BLaER1 treated with 17β-estradiol and CSF1 and Interleukin-3, amounts not matched to agents 10 nM and 100 nM (cell line): ENCODE measurements around the gene PTER.

Experiments used
- H3K27ac ChIP-seq, 11 experiments: shearing (Covaris generic); formaldehyde crosslinking; 2 replicates each; pipeline ENCODE4 v1.8.1; 2022
- H3K27me3 ChIP-seq, 11 experiments: shearing (Covaris generic); formaldehyde crosslinking; 2 replicates each; pipeline ENCODE4 v1.8.1; 2022
- H3K36me3 ChIP-seq, 11 experiments: shearing (Covaris generic); formaldehyde crosslinking; 2 replicates each; pipeline ENCODE4 v1.8.1; 2022
- H3K4me1 ChIP-seq, 10 experiments: shearing (Covaris generic); formaldehyde crosslinking; 2 replicates each; pipeline ENCODE4 v1.8.1; 2022
- H3K4me2 ChIP-seq, 11 experiments: shearing (Covaris generic); formaldehyde crosslinking; 2 replicates each; pipeline ENCODE4 v1.8.1; 2022
- H3K4me3 ChIP-seq, 10 experiments: shearing (Covaris generic); formaldehyde crosslinking; 2 replicates each; pipeline ENCODE4 v1.8.1; 2022
- H3K9ac ChIP-seq, 11 experiments: shearing (Covaris generic); formaldehyde crosslinking; 2 replicates each; pipeline ENCODE4 v1.8.1; 2022
- H3K9me3 ChIP-seq, 11 experiments: shearing (Covaris generic); formaldehyde crosslinking; replicated peaks in 1 of 11; 2 replicates each; pipeline ENCODE4 v1.8.1; 2022
- H4K20me1 ChIP-seq, 11 experiments: shearing (Covaris generic); formaldehyde crosslinking; 2 replicates each; pipeline ENCODE4 v1.8.1; 2022
- Cebpa-rat ChIP-seq, 11 experiments: shearing (Covaris generic); IDR thresholded peaks; 2 replicates each; pipeline ENCODE4 v1.8.1; 2022

Gene PTER

GRCh38 chr10:16436367-16436757 lies 448 bp upstream of the PTER start:
- Histone ChIP-seq H3K4me3 (peak overlapping the region; percentile 62 to 75 (median 67)), H3K9me3 (peaks cover 0 to 9% (median 0%) of the 10 kb centered on the region in 11 experiments; a peak in 5 of 22 replicates), H3K4me2 (peak overlapping the region; percentile 75 to 92 (median 87)), H3K27ac (peak overlapping the region in 8 of 11 experiments; percentile 8 to 93 (median 72); a peak in 13 of 22 replicates), H3K9ac (peak overlapping the region in 10 of 11 experiments; percentile 78 to 89 (median 86); a peak in 19 of 22 replicates), H3K4me1 (peaks cover 30 to 47% (median 39%) of the 10 kb centered on the region in 10 experiments), H3K36me3 (peaks cover 8 to 39% (median 25%) of the 10 kb centered on the region in 11 experiments; a peak in 20 of 22 replicates), H4K20me1 (peaks cover 0 to 12% (median 0%) of the 10 kb centered on the region in 11 experiments; a peak in 4 of 22 replicates), H3K27me3 (no peaks in the 10 kb centered on the region)
- TF ChIP-seq Cebpa-rat (IDR thresholded peaks at IDR 0.05), result no peak

- Histone ChIP-seq H3K9me3 (peaks cover 0 to 13% (median 3%) of the 10 kb centered on the region in 11 experiments; a peak in 6 of 22 replicates), H3K36me3 (peaks cover 16 to 49% (median 35%) of the 10 kb centered on the region in 11 experiments), H3K4me2 (peak overlapping the region; percentile 75 to 92 (median 87)), H4K20me1 (peaks cover 0 to 24% (median 0%) of the 10 kb centered on the region in 11 experiments; a peak in 7 of 22 replicates), H3K9ac (peak overlapping the region; percentile 78 to 89 (median 86)), H3K4me3 (peak overlapping the region; percentile 62 to 75 (median 67)), H3K4me1 (peaks cover 30 to 47% (median 41%) of the 10 kb centered on the region in 10 experiments), H3K27ac (peak overlapping the region; percentile 79 to 94 (median 89); a peak in 21 of 22 replicates), H3K27me3 (no peaks in the 10 kb centered on the region)
- no peak for TF ChIP-seq Cebpa-rat (IDR thresholded peaks at IDR 0.05)
Observed at GRCh38 chr10:16437540-16437894, 707 bp downstream of the PTER start.

GRCh38 chr10:16439295-16439694 lies 2.5 kb downstream of the PTER start:
- Histone ChIP-seq H3K36me3 (peaks cover 27 to 67% (median 52%) of the 10 kb centered on the region in 11 experiments), H3K27ac (no peak overlapping the region; a peak in 1 of 22 replicates), H3K4me3 (no peak overlapping the region), H3K4me2 (peak overlapping the region; percentile 75 to 92 (median 87)), H3K4me1 (peaks cover 30 to 47% (median 41%) of the 10 kb centered on the region in 10 experiments), H3K9ac (peak overlapping the region in 2 of 11 experiments; percentile 3 to 20; a peak in 1 of 22 replicates), H3K27me3 (no peaks in the 10 kb centered on the region), H3K9me3 (peaks cover 0 to 25% (median 5%) of the 10 kb centered on the region in 11 experiments; a peak in 7 of 22 replicates), H4K20me1 (peaks cover 0 to 34% (median 4%) of the 10 kb centered on the region in 11 experiments; a peak in 9 of 22 replicates)
- no peak for TF ChIP-seq Cebpa-rat (IDR thresholded peaks at IDR 0.05)

- Histone ChIP-seq H3K4me3 (no peak overlapping the region), H4K20me1 (peaks cover 0 to 46% (median 8%) of the 10 kb centered on the region in 11 experiments; a peak in 13 of 22 replicates), H3K9me3 (peaks cover 0 to 27% (median 5%) of the 10 kb centered on the region in 11 experiments; a peak in 7 of 22 replicates), H3K4me1 (peaks cover 30 to 47% (median 41%) of the 10 kb centered on the region in 10 experiments), H3K27me3 (no peaks in the 10 kb centered on the region), H3K36me3 (peaks cover 39 to 77% (median 65%) of the 10 kb centered on the region in 11 experiments), H3K4me2 (peak overlapping the region; percentile 9 to 92 (median 25); a peak in 16 of 22 replicates), H3K27ac (no peak overlapping the region), H3K9ac (no peak overlapping the region)
- no peak for TF ChIP-seq Cebpa-rat (IDR thresholded peaks at IDR 0.05)
Observed at GRCh38 chr10:16440396-16441133, 3.8 kb downstream of the PTER start.

GRCh38 chr10:16441173-16441840 lies 4.5 kb downstream of the PTER start:
- H3K36me3 ChIP-seq, result peaks cover 42 to 85% (median 71%) of the 10 kb centered on the region in 11 experiments

GRCh38 chr10:16442914-16443313 lies 6.1 kb downstream of the PTER start:
- TF ChIP-seq Cebpa-rat (IDR thresholded peaks at IDR 0.05), result no peak
- Histone ChIP-seq H3K9ac (no peak overlapping the region), H3K4me1 (peaks cover 19 to 36% (median 28%) of the 10 kb centered on the region in 10 experiments), H4K20me1 (peaks cover 0 to 54% (median 11%) of the 10 kb centered on the region in 11 experiments; a peak in 14 of 22 replicates), H3K4me3 (no peak overlapping the region), H3K4me2 (no peak overlapping the region), H3K9me3 (peaks cover 0 to 34% (median 12%) of the 10 kb centered on the region in 11 experiments; a peak in 14 of 22 replicates), H3K27ac (no peak overlapping the region), H3K27me3 (no peaks in the 10 kb centered on the region), H3K36me3 (peaks cover 54 to 97% (median 84%) of the 10 kb centered on the region in 11 experiments)

More at GRCh38 chr10:16441173-16441840, 4.5 kb downstream of the PTER start:
- TF ChIP-seq Cebpa-rat (IDR thresholded peaks at IDR 0.05), result no peak
- no peak overlapping the region for H3K4me3 ChIP-seq
- H3K27me3 ChIP-seq, result no peaks in the 10 kb centered on the region
- no peak overlapping the region for H3K27ac ChIP-seq
- H3K4me1 ChIP-seq, result peaks cover 30 to 44% (median 37%) of the 10 kb centered on the region in 10 experiments
- peaks cover 0 to 27% (median 5%) of the 10 kb centered on the region in 11 experiments; a peak in 8 of 22 replicates for H3K9me3 ChIP-seq
- H4K20me1 ChIP-seq, result peaks cover 0 to 53% (median 11%) of the 10 kb centered on the region in 11 experiments; a peak in 14 of 22 replicates
- peak overlapping the region in 2 of 11 experiments; percentile 87 to 92; a peak in 2 of 22 replicates for H3K4me2 ChIP-seq
- no peak overlapping the region for H3K9ac ChIP-seq

- Histone ChIP-seq H4K20me1 (peaks cover 0 to 54% (median 11%) of the 10 kb centered on the region in 11 experiments; a peak in 13 of 22 replicates), H3K36me3 (peaks cover 70 to 100% (median 91%) of the 10 kb centered on the region in 11 experiments), H3K9ac (no peak overlapping the region), H3K4me2 (no peak overlapping the region), H3K9me3 (peaks cover 0 to 49% (median 26%) of the 10 kb centered on the region in 11 experiments; a peak in 18 of 22 replicates), H3K27ac (no peak overlapping the region), H3K4me1 (peaks cover 0 to 6% (median 1%) of the 10 kb centered on the region in 10 experiments; a peak in 7 of 20 replicates), H3K27me3 (no peaks in the 10 kb centered on the region), H3K4me3 (no peak overlapping the region)
- TF ChIP-seq Cebpa-rat (IDR thresholded peaks at IDR 0.05), result no peak
Observed at GRCh38 chr10:16445770-16446469, 9.1 kb downstream of the PTER start.

- peaks cover 49 to 67% (median 62%) of the 10 kb centered on the region in 11 experiments for H3K36me3 ChIP-seq
- H3K27me3 ChIP-seq, result no peaks in the 10 kb centered on the region
- no peak overlapping the region for H3K4me3 ChIP-seq
- H3K9ac ChIP-seq, result no peak overlapping the region
- H3K4me2 ChIP-seq, result no peak overlapping the region
- no peak for TF ChIP-seq Cebpa-rat (IDR thresholded peaks at IDR 0.05)
- H4K20me1 ChIP-seq, result peaks cover 0 to 37% (median 14%) of the 10 kb centered on the region in 11 experiments; a peak in 13 of 22 replicates
- H3K4me1 ChIP-seq, result peaks cover 0 to 11% (median 2%) of the 10 kb centered on the region in 10 experiments; a peak in 9 of 20 replicates
- no peak overlapping the region for H3K27ac ChIP-seq
- H3K9me3 ChIP-seq, result peaks cover 0 to 31% (median 22%) of the 10 kb centered on the region in 11 experiments; a peak in 18 of 22 replicates
Observed at GRCh38 chr10:16449454-16449853, 12.6 kb downstream of the PTER start.
